A673 (cell line): Measurements from ENCODE around the gene BANK1.

Experiments used
- CTCF ChIP-seq: fragments of 300-800, 200-600 bp; sonication (generic); conservative IDR thresholded peaks from 2 replicates; pipeline ENCODE4 v1.5.1; 2017; ENCODE audit warnings: low read depth, mild to moderate bottlenecking, antibody characterized with exemption, low read length, moderate library complexity, mixed read lengths
- EZH2 ChIP-seq: fragments of 200-600 bp; sonication (generic); IDR thresholded peaks from 2 replicates; pipeline ENCODE4 v1.6.1; 2017; ENCODE audit warnings: borderline replicate concordance, low read depth, mild to moderate bottlenecking, mixed read lengths, antibody characterized with exemption, low read length; ENCODE audit not compliant: poor library complexity, severe bottlenecking

GRCh38 chr4:102022343-102022742 lies 231.8 kb downstream of the BANK1 start:
- TF ChIP-seq CTCF (no peak), EZH2 (no peak)
